RCC 7860 (cell line): ENCODE results near the gene CLEC2B.

ENCODE experiments used
- DNase-seq: peaks from one replicate; pipeline ENCODE4 v3.0.0-alpha.2; 2015; ENCODE audit warnings: low spot score
- FAIRE-seq: peaks from 2 replicates; lab custom pipeline; 2012; peaks lifted over from hg19 to GRCh38; lab: Jason Lieb, UNC

The CLEC2B gene

GRCh38 chr12:9870286-9870866, 1.2 kb upstream of the CLEC2B start:
- DNase-seq (no peak), FAIRE-seq (no peak)

- no peak for FAIRE-seq
- DNase-seq: no peak
Observed at GRCh38 chr12:9868951-9869306, 225 bp downstream of the CLEC2B start.

- peak; percentile 24 for DNase-seq
Observed at GRCh38 chr12:9868311-9868801, 798 bp downstream of the CLEC2B start.

GRCh38 chr12:9867531-9867930, 1.6 kb downstream of the CLEC2B start:
- DNase-seq (no peak), FAIRE-seq (no peak)

More at GRCh38 chr12:9868311-9868801, 798 bp downstream of the CLEC2B start:
- FAIRE-seq: no peak

GRCh38 chr12:9866860-9867269, 2.3 kb downstream of the CLEC2B start:
- FAIRE-seq: no peak
- no peak for DNase-seq

- FAIRE-seq (no peak), DNase-seq (no peak)
Observed at GRCh38 chr12:9864913-9865675, 4.1 kb downstream of the CLEC2B start.

- FAIRE-seq (no peak), DNase-seq (no peak)
Observed at GRCh38 chr12:9858135-9858534, 11.0 kb downstream of the CLEC2B start.

GRCh38 chr12:9856894-9857293, 12.3 kb downstream of the CLEC2B start:
- DNase-seq (no peak), FAIRE-seq (no peak)

- no peak for DNase-seq
- FAIRE-seq: no peak
Observed at GRCh38 chr12:9856151-9856550, 13.0 kb downstream of the CLEC2B start.

GRCh38 chr12:9851927-9852326, 17.2 kb downstream of the CLEC2B start:
- no peak for DNase-seq
- no peak for FAIRE-seq

- FAIRE-seq (no peak), DNase-seq (no peak)
Observed at GRCh38 chr12:9851050-9851449, 18.1 kb downstream of the CLEC2B start.

GRCh38 chr12:9848899-9849298, 20.3 kb downstream of the CLEC2B start:
- DNase-seq (no peak), FAIRE-seq (no peak)

- DNase-seq: no peak
- no peak for FAIRE-seq
Observed at GRCh38 chr12:9843407-9843806, 25.7 kb downstream of the CLEC2B start.

- DNase-seq (no peak), FAIRE-seq (no peak)
Observed at GRCh38 chr12:9831720-9832119, 37.4 kb downstream of the CLEC2B start.

GRCh38 chr12:9829982-9830381, 39.2 kb downstream of the CLEC2B start:
- DNase-seq (no peak), FAIRE-seq (no peak)

GRCh38 chr12:9829483-9829882, 39.7 kb downstream of the CLEC2B start:
- FAIRE-seq (no peak), DNase-seq (no peak)

- DNase-seq (no peak), FAIRE-seq (no peak)
Observed at GRCh38 chr12:9827209-9827888, 41.8 kb downstream of the CLEC2B start, which contains the start of gene KLRF1. Gene KLRF1 (plus strand): TSS chr12:9827481. CDS start chr12:9827545, 64 bp downstream.

- DNase-seq: no peak
- no peak for FAIRE-seq
Observed at GRCh38 chr12:9820281-9820930, 48.7 kb downstream of the CLEC2B start.

GRCh38 chr12:9813821-9814798, 55.0 kb downstream of the CLEC2B start:
- DNase-seq (no peak), FAIRE-seq (no peak)

GRCh38 chr12:9811621-9812020, 57.5 kb downstream of the CLEC2B start:
- FAIRE-seq (no peak), DNase-seq (no peak)
